ENCODE data around the gene TMUB1.

TMUB1 gene

GRCh38 chr7:151085691-151086620 is 2.7 kb upstream of the TMUB1 start, which contains the start of gene AGAP3:
TSS of gene AGAP3 (plus strand) at chr7:151086475. CDS start at chr7:151086742, 267 bp downstream.
- Histone ChIP-seq H2AFZ (ENCODE audit: low read depth, low read length, severe bottlenecking) (peak within 1 kb of the TSS; percentile 17), H3K27ac (ENCODE audit: low read depth, low read length) (no peak within 1 kb of the TSS), H4K20me1 (ENCODE audit: low read depth, low read length) (no peaks in the 10 kb centered on the region), H3K9me2 (replicated peaks; ENCODE audit: insufficient read depth, low read length) (no peaks in the 10 kb centered on the region), H3F3A (ENCODE audit: insufficient read depth) (0 out of 2 replicates have a peak, but pooled peaks cover 5% of the 10 kb centered on the region), H3K79me2 (ENCODE audit: insufficient read depth, low read length) (peaks cover 14% of the 10 kb centered on the region), H3K4me3 (ENCODE audit: insufficient read depth, low read length, poor library complexity, severe bottlenecking) (peak within 1 kb of the TSS; percentile 46), H3K9me3 (ENCODE audit: insufficient read depth, low read length) (no peaks in the 10 kb centered on the region), H3K4me2 (ENCODE audit: low read depth, low read length, poor library complexity, severe bottlenecking) (peak within 1 kb of the TSS; percentile 54), H3K27me3 (ENCODE audit: low read length) (no peaks in the 10 kb centered on the region), H3K36me3 (ENCODE audit: low read length) (no peaks in the 10 kb centered on the region), H3K9ac (ENCODE audit: low read length) (peak within 1 kb of the TSS; percentile 40)
- TF ChIP-seq CTCF (IDR thresholded peaks at IDR 0.05; ENCODE audit: insufficient read depth, low read length, poor library complexity, severe bottlenecking) (no peak), EZH2phosphoT487 (conservative IDR thresholded peaks at IDR 0.05; ENCODE audit: low read length) (no peak)

GRCh38 chr7:151085329-151085690 is 2.0 kb upstream of the TMUB1 start:
- no peak overlapping the region for H3K27ac ChIP-seq (ENCODE audit: low read depth, low read length)
- H4K20me1 ChIP-seq (ENCODE audit: low read depth, low read length): no peaks in the 10 kb centered on the region
- no peak for TF ChIP-seq CTCF (IDR thresholded peaks at IDR 0.05; ENCODE audit: insufficient read depth, low read length, poor library complexity, severe bottlenecking)
- no peak for TF ChIP-seq EZH2phosphoT487 (conservative IDR thresholded peaks at IDR 0.05; ENCODE audit: low read length)
- no peak overlapping the region; the same call in 1 of the 2 replicates for H3K9ac ChIP-seq (ENCODE audit: low read length)
- H3K4me2 ChIP-seq (ENCODE audit: low read depth, low read length, poor library complexity, severe bottlenecking): peak overlapping the region; percentile 54
- H2AFZ ChIP-seq (ENCODE audit: low read depth, low read length, severe bottlenecking): no peak overlapping the region
- 0 out of 2 replicates have a peak, but pooled peaks cover 5% of the 10 kb centered on the region for H3F3A ChIP-seq (ENCODE audit: insufficient read depth)
- H3K4me3 ChIP-seq (ENCODE audit: insufficient read depth, low read length, poor library complexity, severe bottlenecking): no peak overlapping the region
- H3K9me2 ChIP-seq (replicated peaks; ENCODE audit: insufficient read depth, low read length): no peaks in the 10 kb centered on the region
- no peaks in the 10 kb centered on the region for H3K9me3 ChIP-seq (ENCODE audit: insufficient read depth, low read length)
- H3K36me3 ChIP-seq (ENCODE audit: low read length): no peaks in the 10 kb centered on the region
- peaks cover 15% of the 10 kb centered on the region for H3K79me2 ChIP-seq (ENCODE audit: insufficient read depth, low read length)
- no peaks in the 10 kb centered on the region for H3K27me3 ChIP-seq (ENCODE audit: low read length)

DNA sequence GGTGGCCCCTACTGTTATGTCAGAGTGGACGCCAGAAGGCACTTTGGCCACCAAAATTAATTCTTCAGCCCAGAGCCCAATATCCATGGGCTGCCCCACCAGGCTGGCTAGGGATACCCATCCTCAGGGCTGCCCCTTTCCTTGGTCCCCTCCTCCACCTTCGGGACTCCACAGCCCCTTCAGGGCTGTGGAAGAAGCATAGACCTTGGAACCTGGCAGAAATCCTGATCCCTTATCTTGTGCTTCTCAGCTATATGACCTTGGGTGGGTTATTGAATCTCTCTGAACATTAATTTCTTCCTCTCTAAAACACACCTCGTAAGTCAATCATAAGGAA is 499 bp upstream of the TMUB1 start:
- H3K4me2 ChIP-seq (ENCODE audit: low read depth, low read length, poor library complexity, severe bottlenecking): peak overlapping the region; percentile 69
- no peaks in the 10 kb centered on the region for H3K36me3 ChIP-seq (ENCODE audit: low read length)
- no peak for TF ChIP-seq EZH2phosphoT487 (conservative IDR thresholded peaks at IDR 0.05; ENCODE audit: low read length)
- TF ChIP-seq CTCF (IDR thresholded peaks at IDR 0.05; ENCODE audit: insufficient read depth, low read length, poor library complexity, severe bottlenecking): no peak
- H3K9ac ChIP-seq (ENCODE audit: low read length): peak overlapping the region; percentile 82
- peak overlapping the region; percentile 96 for H2AFZ ChIP-seq (ENCODE audit: low read depth, low read length, severe bottlenecking)
- peak overlapping the region; percentile 77 for H3K4me3 ChIP-seq (ENCODE audit: insufficient read depth, low read length, poor library complexity, severe bottlenecking)
- peaks cover 29% of the 10 kb centered on the region for H3K79me2 ChIP-seq (ENCODE audit: insufficient read depth, low read length)
- H4K20me1 ChIP-seq (ENCODE audit: low read depth, low read length): no peaks in the 10 kb centered on the region
- H3K27me3 ChIP-seq (ENCODE audit: low read length): no peaks in the 10 kb centered on the region
- H3K9me3 ChIP-seq (ENCODE audit: insufficient read depth, low read length): no peaks in the 10 kb centered on the region
- H3K27ac ChIP-seq (ENCODE audit: low read depth, low read length): no peak overlapping the region
- no peaks in the 10 kb centered on the region for H3K9me2 ChIP-seq (replicated peaks; ENCODE audit: insufficient read depth, low read length)
- H3F3A ChIP-seq (ENCODE audit: insufficient read depth): 0 out of 2 replicates have a peak, but pooled peaks cover 5% of the 10 kb centered on the region

Data from SU-DHL-6 (cell line).